NCI-H1048 (cell line): ENCODE results near the gene RMRP.
A peak's percentile ranks its signal among the peaks of the same experiment; 100 is the strongest.

Experiments
- DNase-seq: peaks from one replicate; lab custom pipeline; 2025; lab: John Stamatoyannopoulos, UW

The RMRP gene

DNA sequence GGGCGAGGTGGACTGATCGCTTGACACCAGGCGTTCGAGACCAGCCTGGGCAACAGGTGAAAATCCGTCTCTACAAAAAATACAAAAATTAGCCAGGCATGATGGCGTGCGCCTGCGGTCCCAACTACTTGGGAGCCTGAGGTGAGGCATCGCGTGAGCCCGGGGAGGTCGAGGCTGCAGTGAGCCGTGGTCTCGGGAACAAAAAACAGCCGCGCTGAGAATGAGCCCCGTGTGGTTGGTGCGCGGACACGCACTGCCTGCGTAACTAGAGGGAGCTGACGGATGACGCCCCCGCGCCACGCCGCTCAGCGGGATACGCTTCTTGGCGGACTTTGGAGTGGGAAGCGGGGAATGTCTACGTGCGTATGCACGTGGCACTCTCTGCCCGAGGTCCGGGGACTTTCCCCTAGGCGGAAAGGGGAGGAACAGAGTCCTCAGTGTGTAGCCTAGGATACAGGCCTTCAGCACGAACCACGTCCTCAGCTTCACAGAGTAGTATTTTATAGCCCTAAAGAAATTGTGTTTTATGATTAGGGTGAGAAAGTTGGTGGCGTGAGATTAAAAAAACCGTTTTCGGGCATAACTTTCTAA is at the start of gene RMRP:
TSS of gene RMRP (minus strand) at position 474 of the 591 bp plus-strand sequence.
- peak; percentile 97 for DNase-seq

DNA sequence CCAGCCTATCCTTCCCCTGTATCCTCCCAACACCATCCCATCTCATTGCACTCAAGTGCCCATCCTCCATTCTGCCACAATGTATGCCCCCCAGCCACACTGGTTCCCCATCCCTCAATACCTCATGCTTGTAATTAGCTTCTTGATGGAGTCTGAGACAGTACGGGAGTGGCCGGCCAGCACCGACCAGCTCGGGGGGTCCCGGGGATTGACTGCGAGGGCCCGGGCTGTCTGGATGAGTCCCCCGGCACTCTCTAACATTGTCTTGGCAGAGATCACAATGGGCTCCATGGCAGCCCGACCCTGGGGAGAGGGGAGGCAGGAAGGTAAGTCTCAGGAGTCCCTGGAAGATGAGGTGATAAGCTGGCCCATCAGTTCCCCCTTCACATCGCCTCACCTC is 49.1 kb upstream of the RMRP start:
- no peak for DNase-seq

DNA sequence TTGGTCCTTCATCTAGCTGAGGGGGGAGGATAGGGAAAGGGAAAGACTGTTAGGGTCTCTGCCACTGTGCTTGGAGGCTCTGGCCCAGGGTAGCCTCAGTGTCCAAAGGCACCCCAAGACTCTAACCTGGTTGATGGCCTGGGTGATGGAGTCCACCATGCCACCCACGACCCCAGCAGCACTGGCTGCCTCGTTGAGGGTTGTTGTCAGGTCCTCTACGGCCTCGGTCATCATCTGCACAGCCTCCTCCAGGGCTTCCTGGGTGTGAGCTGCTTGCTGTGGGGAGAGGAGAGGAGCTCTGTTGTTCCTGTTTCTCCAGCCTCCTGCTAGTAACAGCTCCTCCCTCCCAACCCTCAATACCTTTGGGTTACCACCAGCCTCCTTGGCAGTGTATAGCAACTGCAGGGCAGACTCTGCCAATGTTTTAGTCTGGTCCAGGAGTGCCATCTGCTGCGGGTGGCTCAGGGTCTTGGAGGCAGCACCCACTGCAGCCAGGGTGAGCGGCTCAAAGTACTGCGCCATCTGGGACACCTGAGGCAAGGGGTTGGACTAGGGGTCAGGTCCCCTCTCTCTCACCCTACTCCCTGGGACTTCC is 48.1 kb upstream of the RMRP start:
- no peak for DNase-seq

DNA sequence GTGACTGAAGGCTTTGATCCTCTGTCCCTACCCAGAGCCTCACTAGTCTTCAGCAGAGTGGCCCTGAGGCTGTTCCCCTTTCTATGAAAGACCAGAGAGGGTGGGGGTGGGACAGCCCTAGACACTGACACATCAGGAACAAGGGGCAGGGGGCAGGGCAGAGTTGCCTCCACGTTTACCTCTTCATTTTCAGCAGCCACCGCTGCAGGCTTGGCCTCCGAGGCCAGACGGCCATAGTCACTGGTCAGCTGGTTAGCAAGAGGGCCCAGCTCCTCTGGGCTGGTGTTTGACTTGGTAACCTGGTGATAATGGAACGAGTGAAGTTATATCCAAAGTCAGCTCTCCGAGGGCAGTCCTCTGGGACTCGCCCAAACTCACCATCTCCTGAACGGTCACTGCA is 47.6 kb upstream of the RMRP start:
- no peak for DNase-seq

DNA sequence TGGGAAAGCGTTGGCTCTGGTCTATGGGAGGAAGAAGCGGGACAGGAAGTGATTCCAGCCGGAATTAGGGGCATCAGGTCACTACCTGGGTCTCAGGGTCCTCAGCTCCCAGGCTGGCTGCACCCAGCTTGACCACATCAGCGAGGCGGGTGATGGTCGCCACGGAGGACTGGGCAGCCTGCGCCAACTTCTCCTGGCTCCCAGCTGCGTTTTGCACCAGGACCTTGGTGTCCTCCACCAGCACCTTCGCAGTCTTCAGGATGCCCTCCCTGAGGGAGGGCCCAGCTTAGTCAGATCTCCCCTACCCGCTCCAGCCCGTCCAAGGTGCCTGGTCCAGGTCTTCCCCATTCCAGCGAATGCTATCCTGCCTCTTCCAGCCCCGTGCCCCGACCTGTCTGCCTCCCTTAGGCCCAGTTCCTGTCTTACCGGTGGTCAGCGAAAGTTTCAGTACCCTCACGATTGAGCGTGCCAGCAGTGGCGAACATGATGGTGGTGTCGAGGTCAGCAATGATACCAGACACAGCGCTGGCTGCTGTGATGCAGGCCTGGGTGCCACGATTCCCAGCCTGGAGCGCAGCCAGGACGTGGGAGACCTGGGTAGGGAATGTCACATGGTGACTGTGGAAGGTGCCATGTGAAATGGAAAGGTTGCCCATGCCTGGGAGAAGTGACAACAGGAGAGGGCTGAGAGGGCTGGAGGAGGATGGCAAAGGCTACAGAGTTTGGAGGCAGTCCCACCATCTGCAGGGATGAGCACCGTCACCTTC is 46.3 kb upstream of the RMRP start:
- DNase-seq: no peak

DNA sequence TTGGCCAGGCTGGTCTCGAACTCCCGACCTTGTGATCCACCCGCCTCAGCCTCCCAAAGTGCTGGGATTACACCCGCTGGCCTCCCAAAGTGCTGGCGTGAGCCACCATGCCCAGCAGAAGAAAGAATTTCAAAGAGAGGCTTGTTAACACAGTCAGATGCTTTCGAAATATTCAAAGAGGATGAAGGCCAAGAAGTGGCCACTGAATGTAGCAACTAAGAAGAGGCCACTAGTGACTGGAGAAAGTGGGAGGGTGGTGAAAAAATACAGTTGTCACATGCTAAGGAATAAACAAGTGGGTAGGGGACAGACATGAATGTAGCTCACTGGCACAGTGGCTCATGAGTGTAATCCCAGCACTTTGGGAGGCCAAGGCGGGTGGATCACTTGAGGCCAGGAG is 44.9 kb upstream of the RMRP start:
- DNase-seq: no peak

DNA sequence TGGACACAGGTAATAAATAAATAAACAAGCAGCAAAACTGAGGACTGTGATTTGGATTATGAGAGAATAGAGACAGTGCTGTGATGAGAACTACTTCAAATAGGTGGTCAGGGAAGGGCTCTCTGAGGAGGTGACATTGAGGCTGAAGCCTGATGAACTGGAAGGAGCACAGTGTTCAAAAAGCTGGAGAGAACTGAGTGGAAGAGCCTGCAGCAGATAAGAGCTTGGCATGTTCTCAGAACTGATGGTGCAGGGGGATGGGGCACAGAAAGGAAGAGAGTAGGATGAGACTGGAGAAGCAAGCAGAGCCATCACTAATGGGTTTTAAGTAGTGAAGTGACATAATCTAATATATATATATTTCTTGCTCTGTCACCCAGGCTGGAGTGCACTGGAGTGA is 43.1 kb upstream of the RMRP start:
- DNase-seq: no peak

DNA sequence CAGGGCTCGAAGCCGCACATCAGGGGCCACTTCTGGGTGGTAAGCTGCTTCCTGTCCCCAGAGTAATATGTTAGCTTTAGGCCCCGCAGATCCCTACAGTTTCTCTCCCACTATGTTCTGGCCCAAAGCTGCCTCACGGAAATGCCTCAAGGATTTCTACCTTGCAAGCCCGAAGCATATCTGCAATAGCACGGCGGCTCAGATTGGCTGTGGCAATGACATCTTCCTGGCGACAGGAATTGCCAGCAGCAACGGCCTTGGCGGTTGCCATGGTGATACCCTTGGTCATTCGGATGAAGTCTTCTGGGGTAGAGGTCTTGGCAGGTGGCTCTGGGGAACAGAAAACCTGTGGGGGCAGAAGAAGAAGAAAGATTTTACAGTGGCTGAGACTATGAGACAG is 42.2 kb upstream of the RMRP start:
- DNase-seq: no peak

DNA sequence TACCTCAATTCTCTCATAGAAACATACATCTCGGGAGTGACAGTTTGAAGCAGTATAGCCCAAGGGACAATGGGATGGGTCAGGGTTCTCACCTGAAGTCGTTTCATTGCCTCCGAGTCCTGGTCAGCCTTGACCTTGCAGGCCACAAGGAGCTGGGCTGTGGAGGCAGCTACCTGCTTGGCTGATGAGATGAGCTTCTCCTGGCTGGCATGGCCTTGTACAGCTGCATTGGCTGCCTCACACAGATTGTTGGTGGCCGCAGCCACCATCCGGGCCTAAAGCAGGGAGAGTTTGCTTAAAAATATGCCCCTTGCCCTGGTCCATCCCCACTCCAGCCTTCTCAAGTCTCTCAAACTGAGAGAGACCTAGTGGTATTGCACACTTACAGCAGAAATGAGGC is 40.4 kb upstream of the RMRP start:
- no peak for DNase-seq

DNA sequence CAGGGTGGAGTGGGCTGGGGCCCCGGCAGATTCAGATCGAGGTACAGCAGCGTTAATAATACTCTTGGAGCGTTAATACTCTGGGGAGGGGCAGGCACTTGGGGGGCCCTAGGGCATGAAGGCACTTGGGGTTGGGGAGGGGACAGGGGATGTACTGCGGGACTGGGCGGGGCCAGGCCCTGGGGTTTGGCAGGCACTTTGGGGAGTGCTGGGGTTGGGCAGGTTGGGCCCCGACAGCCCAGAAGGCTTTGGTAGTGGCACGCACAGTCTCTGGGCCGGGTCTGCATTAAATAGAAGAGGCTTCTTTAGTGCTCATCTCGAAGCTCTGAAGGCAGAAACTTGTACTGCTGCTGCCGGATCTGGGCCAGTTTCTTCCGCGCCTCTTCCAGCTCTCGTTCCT is 39.7 kb upstream of the RMRP start:
- no peak for DNase-seq

DNA sequence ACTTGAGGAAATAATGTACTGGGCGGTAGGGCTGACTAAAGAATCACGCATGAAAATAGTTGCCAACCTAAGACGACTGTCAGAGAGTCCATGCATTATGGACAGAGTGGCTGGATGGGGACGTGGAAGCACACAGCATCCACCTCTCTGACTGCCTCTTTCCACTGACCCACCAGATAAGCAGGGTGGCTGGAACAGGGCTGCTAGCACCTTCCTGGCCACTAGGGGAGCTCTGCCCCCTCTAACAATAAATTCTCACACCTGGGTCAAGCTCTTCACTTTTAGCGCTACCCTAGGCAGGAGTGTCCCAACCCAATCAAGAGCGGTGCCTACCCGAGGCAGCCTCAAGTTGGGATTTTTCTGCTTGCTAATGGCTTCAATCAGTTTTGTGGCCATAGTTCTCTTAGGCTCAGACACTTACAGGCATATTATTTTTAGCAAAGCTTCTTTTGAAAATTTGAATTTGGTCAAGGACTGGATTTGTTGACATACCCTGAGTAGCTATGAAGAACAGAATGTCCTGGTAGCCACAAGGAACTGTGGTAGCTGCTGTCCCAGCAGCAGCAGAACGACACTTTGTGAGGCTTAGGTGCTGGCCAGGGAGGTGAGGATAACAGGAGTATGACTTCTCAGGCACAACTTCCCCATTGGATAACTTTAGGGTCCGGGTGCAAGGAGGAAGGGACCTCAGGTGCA is 38.8 kb upstream of the RMRP start:
- DNase-seq: no peak

DNA sequence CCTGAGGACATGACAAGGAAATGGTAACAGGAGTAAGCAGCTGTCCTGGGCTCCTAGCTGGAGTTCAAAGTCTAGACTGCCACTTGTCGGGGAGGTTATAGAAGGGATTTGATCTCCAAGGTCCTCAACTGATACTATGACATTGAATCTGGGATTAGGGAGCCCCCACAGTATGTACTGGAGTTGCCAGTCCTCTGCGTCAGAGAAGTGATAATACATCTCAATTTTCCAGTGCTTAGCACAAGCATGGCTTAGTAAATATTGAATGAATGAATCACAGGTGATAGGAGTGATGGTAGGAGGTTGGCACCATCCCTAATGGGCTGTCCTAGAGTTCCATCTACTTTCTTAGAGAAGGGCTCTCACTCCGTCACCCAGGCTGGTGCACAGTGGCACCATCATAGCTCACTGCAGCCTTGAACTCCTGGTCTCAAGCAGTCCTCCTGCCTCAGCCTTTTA is 38.2 kb upstream of the RMRP start:
- no peak for DNase-seq

DNA sequence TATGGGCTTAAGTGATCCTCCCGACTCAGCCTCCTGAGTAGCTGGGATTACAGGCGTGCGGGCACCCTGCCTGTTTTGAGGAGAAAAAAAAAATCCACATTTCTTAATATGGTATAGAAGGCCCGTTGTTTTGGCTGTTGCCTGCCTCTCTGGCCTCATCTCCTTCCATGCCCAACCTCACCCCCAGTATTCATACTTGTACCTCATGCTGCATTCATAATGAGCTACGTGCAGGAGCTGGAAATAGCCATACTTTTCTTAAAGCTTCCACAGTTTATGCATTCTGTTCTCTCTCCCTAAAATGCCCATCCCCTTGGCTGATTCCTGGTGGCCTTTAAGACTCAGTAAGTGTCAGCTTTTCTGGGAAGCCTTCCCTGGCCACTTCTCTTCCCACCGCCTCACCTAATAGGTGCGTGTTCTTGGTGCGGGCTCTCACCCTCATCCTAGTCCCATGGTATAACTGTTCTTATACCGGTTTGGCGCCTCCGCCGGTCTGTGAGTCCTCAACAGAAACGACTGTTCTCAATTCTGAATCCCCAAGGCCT is 34.0 kb upstream of the RMRP start:
- no peak for DNase-seq

DNA sequence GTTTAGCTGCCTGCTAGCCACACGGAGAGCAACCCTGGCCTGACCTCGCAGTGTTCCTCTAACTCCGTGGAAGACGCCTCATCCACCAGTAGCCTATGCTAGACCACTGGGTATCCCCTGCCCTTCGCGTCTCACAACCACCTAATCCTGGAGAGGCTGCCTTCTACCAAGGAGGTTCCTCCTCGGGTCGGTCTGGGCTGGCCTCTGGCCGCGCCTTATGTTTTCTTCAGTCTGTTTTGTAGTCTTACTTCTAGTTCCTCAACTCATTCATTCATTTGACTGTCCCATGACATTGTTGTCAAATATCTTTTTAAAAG is 33.5 kb upstream of the RMRP start:
- DNase-seq: no peak

DNA sequence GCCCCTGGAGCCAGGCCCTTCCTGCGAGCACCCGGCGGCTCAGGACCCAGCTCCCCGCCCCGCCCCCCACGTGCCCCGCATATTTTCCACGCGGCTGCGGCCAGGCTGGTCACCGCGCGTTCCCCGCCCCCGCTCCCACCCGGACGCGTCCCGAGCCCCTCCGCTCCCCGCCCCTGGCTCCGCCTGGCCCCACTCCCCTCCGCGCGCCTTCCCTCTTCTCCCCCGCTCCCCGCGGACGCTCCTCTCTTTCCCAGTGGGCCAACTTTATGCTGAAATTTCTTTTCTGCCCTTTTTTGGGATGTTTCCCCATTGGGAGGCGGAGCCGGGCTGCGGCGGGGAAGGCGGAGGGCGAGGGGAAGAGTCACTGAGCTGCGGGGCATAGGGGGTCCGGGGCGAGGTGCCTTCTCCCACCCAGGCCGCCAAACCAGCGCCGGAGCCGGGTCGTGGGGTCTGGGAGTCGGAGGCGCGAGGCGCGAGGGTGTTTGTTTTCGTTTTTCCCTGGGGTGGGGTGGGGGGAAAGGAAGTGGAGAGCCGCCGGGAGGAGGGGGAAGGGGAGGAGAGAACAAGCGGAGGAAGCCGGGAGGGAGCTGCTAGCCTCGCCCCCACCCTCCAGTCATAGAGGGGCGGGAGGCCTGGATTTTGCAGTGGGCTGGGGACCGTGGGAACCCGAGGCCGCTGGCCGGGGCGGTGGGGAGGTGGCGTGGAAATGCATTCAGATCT is 33.0 kb upstream of the RMRP start:
- DNase-seq: no peak

DNA sequence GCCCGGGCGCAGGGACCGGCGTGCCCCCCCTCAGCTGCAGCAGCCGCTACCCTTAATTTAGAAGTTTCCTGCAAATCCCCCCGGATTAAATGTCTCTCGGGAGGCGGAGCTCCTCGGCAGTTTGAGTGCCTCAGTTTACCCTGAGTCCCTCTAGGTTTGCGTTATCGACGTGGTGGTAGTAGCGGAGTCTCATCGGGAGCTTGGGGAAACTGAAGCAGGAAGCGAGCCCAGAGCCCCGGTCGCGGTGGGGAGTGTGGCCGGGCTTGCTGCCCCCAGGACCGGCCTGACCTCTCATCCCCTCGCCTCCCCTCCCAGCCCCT is 32.4 kb upstream of the RMRP start:
- no peak for DNase-seq

DNA sequence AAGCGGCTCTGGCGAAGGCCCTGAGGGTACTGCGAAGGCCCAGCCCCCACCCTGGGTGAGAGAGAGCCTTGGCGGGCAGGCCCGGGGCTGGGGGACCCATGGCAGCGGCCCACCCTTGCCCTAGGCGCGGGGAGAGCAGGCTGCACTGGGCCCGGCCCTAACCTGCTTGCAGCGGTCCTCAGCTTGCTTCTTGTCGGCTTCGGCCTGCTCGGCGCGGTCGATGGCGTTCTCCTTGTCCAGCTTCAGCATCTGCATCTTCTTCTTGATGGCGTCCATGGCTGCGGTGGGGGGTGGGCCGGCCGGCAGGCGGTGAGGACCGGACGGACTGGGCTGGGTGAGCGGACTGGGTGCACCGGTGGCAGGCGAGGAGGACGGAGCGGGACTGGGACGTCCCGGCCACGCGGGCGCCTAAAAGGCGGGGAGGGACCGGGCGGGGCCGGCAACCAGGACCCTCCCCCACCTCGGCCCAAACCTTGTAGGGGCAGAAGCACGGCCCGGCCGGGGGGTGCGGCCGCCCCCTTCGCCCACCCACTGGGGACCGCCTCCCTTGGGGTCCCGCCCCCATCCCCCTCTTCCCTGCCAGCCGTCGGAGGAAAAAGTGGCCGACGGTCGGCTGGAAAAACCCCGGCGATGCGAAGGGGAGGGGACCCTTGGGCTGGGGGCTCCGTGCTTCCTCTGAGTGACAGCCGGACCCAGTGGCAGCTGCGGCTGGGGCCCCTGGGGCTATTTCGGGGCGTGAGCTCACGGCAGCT is 31.9 kb upstream of the RMRP start, which contains the start of gene TPM2:
TSS of gene TPM2 (minus strand) at position 384 of the 752 bp plus-strand sequence. CDS start at position 276, 108 bp downstream.
- DNase-seq: no peak

DNA sequence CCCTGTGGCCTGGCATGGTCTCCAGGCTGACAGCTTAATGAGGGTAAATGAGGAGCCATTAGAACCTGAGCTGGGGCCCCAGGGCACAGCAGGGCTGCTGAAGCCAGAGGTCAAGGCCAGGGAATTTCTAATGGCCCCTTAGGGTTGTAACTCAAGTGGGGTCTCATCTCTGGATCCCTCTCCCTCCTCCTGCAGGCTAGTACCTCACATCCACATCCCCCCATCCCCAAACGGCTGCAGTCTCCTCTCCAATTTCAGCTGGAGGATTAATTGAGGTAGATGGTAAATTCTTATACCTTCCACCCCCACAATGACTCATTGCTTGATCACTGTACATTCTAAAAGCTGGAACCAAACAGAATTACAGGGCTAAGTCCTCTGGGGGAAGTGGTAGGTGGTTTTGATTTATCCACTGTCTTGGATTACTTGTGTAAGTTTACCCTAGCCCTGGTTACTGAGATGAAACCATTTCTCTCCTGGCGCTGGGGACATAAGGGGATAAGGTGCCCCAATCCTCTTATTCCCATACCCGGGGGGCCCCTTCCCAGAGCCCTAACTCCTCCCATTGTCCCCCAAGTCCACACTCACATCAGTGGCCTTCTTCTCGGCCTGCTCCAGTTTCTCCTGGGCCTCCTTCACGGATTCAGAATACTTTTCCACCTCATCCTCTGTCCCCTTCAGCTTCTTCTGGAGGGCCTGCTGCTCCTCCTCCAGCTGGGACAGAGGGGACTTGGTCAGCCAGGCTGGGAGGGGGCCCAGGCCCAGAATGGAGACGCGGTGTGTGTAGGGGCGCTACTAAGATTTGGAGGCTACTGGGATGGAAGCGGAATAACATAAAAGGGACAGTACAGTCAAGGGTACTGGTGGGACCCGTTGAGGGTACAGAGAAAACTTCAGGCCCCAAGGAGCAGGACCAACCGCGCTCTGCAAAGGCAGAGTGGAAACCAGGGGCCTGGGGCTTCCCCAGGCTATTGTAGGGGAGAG is 31.0 kb upstream of the RMRP start:
- DNase-seq: no peak

DNA sequence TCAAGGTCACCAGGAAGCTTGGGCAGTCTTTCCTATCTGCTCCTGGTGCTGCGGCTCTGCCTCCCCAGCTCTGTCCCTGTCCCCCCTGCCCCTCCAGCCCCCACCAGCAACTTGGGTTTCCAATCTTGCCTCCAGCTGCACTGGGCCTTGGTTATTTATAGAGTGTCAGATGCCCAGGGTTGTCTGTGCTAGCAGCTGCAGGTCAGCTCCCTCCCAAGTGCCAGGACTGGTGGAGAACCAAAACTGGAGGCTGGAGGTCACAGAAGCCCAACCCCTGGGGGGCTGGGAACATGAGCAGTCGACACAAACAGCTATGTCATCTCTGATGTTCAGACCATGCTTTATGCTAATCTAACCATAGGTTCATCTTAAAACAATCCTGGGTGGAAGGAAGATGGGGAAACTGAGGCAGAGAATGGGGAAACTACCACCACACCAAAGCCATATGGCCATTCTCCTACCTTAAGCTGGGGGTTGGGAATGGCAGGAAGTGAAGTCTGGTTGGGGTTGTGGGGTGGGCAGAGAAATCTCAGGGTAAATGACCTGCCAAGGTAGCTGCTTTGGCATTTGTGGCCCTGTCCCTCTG is 30.2 kb upstream of the RMRP start:
- no peak for DNase-seq

DNA sequence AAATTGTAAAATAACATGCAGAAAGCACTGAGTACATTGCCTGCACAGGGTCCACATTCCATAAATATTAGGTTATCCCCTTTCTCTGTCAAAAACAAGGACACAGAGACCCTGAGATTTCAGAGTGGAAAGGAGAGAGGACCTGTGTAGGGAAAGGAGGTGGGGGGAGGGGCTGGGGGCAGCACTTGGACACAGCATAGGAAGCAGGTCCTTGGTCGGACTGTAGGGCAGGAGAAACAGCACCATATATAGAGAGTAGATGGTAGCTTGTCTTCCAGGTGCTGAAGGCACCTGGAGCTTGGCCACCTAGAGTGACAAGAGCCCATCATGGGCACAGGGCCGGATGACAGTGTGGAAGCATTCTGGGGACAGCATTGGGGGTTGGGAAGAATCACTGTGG is 29.5 kb upstream of the RMRP start:
- no peak for DNase-seq
